Vagina (tissue), 2 donors: ENCODE data around the gene ZBTB16. TPM values are rescaled to one million over a fixed set of nuclear protein-coding genes. Genes with fewer than 3 reads are reported as not detected.

Experiments
- DNase-seq, 2 donors: peaks; one replicate each; pipeline ENCODE4 v3.0.0-alpha.2; 2017; ENCODE audit errors: extremely low spot score in 2 of 2
- H3K27ac ChIP-seq: fragments of 200-600 bp; sonication (generic); one replicate; pipeline ENCODE4 v1.5.1; 2019
- H3K27me3 ChIP-seq: fragments of 200-600 bp; sonication (generic); one replicate; pipeline ENCODE4 v1.5.1; 2019
- H3K36me3 ChIP-seq, 2 donors: fragments of 200-600 bp; sonication (generic); one replicate each; pipeline ENCODE4 v1.5.1; 2017 to 2019
- H3K4me1 ChIP-seq: fragments of 200-600 bp; sonication (generic); one replicate; pipeline ENCODE4 v1.5.1; 2019
- H3K4me3 ChIP-seq, 2 donors: fragments of 200-600 bp; sonication (generic); 1 replicate in 1 of 2; 2 replicates in 1 of 2; pipeline ENCODE4 v1.5.1; 2016 to 2019
- H3K9me3 ChIP-seq: fragments of 200-600 bp; sonication (generic); one replicate; pipeline ENCODE4 v1.5.1; 2019
- POLR2A ChIP-seq, 2 donors: fragments of 450-650 bp; IDR thresholded peaks; one replicate each; pipeline ENCODE4 v1.6.1; 2017; ENCODE audit warnings: antibody characterized with exemption in 2 of 2, mild to moderate bottlenecking in 2 of 2, moderate library complexity in 2 of 2
- POLR2AphosphoS5 ChIP-seq, 2 donors: sonication (generic); formaldehyde crosslinking; IDR thresholded peaks; one replicate each; pipeline ENCODE4 v1.9.0; 2017; ENCODE audit warnings: antibody characterized with exemption in 2 of 2, mild to moderate bottlenecking in 2 of 2, low read depth in 1 of 2; ENCODE audit not compliant: insufficient read depth in 1 of 2
- intact Hi-C: fragments of 100-400 bp; cut with DNase I; formaldehyde crosslinking; loops from one replicate; pipeline ENCODE4 v1.15.1; 2023
- total RNA-seq: library from RNA; depleted of rRNA; stranded (reverse); fragments of >200 nt; gene quantifications from one replicate; pipeline ENCODE4 v1.2.3, GENCODE V29; 2016
- TF ChIP-seq, protein P1 (sequence below), 3 experiments: fragments of 450-650 bp in 2 of 3; fragments of 200-600 bp in 1 of 3; sonication (generic) in 1 of 3; IDR thresholded peaks; one replicate each; pipeline ENCODE4 v1.5.1; 2017 to 2019; ENCODE audit warnings: antibody characterized with exemption in 3 of 3, mild to moderate bottlenecking in 2 of 3, moderate library complexity in 2 of 3

ZBTB16 gene
- total RNA-seq, 1 donor from 2014 or later, result 243 TPM

GRCh38 chr11:114281388-114281956, 222.0 kb downstream of the ZBTB16 start:
- Histone ChIP-seq H3K9me3 (no peaks in the 10 kb centered on the region), H3K36me3 (no peaks in the 10 kb centered on the region), H3K4me1 (peaks cover 27% of the 10 kb centered on the region), H3K4me3 (no peak overlapping the region), H3K27ac (peak overlapping the region; percentile 76), H3K27me3 (no peaks in the 10 kb centered on the region)
- peak in 1 of 2 donors; percentile 53 for TF ChIP-seq POLR2AphosphoS5 (IDR thresholded peaks at IDR 0.05; ENCODE audit: insufficient read depth in 1 of 2, low read depth in 1 of 2)
- TF ChIP-seq POLR2A (IDR thresholded peaks at IDR 0.05), result no peak
- intact Hi-C loops, result no loop called here
- DNase-seq, result peak in 1 of 2 donors; percentile 81

- H3K4me1 ChIP-seq, result peaks cover 27% of the 10 kb centered on the region
- H3K9me3 ChIP-seq, result no peaks in the 10 kb centered on the region
- no peaks in the 10 kb centered on the region for H3K36me3 ChIP-seq
- DNase-seq, result peak; percentile 62 to 70
- H3K27ac ChIP-seq, result no peak overlapping the region
- H3K4me3 ChIP-seq, result no peak overlapping the region
- no peaks in the 10 kb centered on the region for H3K27me3 ChIP-seq
- intact Hi-C loops, result no loop called here
- TF ChIP-seq POLR2A (IDR thresholded peaks at IDR 0.05) (no peak), POLR2AphosphoS5 (IDR thresholded peaks at IDR 0.05; ENCODE audit: insufficient read depth in 1 of 2, low read depth in 1 of 2) (no peak)
- TF ChIP-seq, protein P1, sequence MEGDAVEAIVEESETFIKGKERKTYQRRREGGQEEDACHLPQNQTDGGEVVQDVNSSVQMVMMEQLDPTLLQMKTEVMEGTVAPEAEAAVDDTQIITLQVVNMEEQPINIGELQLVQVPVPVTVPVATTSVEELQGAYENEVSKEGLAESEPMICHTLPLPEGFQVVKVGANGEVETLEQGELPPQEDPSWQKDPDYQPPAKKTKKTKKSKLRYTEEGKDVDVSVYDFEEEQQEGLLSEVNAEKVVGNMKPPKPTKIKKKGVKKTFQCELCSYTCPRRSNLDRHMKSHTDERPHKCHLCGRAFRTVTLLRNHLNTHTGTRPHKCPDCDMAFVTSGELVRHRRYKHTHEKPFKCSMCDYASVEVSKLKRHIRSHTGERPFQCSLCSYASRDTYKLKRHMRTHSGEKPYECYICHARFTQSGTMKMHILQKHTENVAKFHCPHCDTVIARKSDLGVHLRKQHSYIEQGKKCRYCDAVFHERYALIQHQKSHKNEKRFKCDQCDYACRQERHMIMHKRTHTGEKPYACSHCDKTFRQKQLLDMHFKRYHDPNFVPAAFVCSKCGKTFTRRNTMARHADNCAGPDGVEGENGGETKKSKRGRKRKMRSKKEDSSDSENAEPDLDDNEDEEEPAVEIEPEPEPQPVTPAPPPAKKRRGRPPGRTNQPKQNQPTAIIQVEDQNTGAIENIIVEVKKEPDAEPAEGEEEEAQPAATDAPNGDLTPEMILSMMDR (IDR thresholded peaks at IDR 0.05), result no peak
Observed at GRCh38 chr11:114282488-114282887, 223.0 kb downstream of the ZBTB16 start.

DNA sequence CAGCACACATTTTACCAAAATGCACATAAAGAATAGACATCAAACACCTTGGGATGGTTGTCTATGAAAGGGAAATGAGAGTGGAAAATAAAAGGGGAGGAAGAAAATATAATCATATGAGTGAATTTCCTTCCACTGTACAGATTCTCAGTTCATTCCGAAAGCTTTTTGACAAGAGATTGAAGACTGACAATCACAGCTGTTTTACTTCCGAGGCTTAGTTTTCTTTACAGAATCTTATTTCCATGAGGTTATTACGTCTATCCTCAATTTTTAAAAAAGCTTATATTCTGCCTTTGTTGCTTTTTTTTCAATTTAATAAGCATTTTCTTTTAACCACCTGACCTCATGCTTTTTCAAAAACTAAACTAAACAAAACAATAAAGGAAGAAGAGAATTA, 223.9 kb downstream of the ZBTB16 start:
- Histone ChIP-seq H3K4me3 (no peak overlapping the region), H3K27ac (no peak overlapping the region), H3K9me3 (no peaks in the 10 kb centered on the region), H3K36me3 (no peaks in the 10 kb centered on the region), H3K4me1 (peaks cover 27% of the 10 kb centered on the region), H3K27me3 (no peaks in the 10 kb centered on the region)
- TF ChIP-seq POLR2A (IDR thresholded peaks at IDR 0.05) (no peak), POLR2AphosphoS5 (IDR thresholded peaks at IDR 0.05; ENCODE audit: insufficient read depth in 1 of 2, low read depth in 1 of 2) (no peak)
- TF ChIP-seq, protein P1 (IDR thresholded peaks at IDR 0.05), result no peak
- intact Hi-C loops, result no loop called here
- DNase-seq, result no peak

- no peak overlapping the region for H3K4me3 ChIP-seq
- TF ChIP-seq, protein P1 (IDR thresholded peaks at IDR 0.05), result no peak
- peak in 1 of 2 donors; percentile 57 for TF ChIP-seq POLR2AphosphoS5 (IDR thresholded peaks at IDR 0.05; ENCODE audit: insufficient read depth in 1 of 2, low read depth in 1 of 2)
- no peak for TF ChIP-seq POLR2A (IDR thresholded peaks at IDR 0.05)
- no peaks in the 10 kb centered on the region for H3K36me3 ChIP-seq
- H3K27me3 ChIP-seq, result no peaks in the 10 kb centered on the region
- H3K4me1 ChIP-seq, result peaks cover 27% of the 10 kb centered on the region
- no peaks in the 10 kb centered on the region for H3K9me3 ChIP-seq
- no peak overlapping the region for H3K27ac ChIP-seq
- peak; percentile 89 to 94 for DNase-seq
- intact Hi-C loops, result no loop called here
Observed at GRCh38 chr11:114284021-114284420, 224.5 kb downstream of the ZBTB16 start.

DNA sequence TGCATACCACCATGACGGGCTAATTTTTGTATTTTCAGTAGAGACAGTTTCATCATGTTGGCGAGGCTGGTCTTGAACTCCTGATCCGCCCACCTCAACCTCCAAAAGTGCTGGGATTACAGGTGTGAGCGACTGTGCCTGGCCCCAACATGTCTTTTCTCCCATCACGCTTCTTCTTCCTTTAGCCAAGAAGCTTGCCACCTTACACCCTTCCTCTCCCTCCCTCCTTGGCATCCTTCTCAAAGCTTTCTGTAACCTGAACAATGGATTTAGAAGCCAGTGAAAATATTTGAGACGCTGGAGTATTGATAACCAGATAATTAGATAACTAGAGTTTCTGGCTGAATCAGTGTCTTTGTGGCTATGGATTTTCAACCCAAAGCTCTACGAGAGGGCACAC, 225.4 kb downstream of the ZBTB16 start:
- no peak for TF ChIP-seq POLR2AphosphoS5 (IDR thresholded peaks at IDR 0.05; ENCODE audit: insufficient read depth in 1 of 2, low read depth in 1 of 2)
- TF ChIP-seq, protein P1 (IDR thresholded peaks at IDR 0.05), result no peak
- TF ChIP-seq POLR2A (IDR thresholded peaks at IDR 0.05), result no peak
- Histone ChIP-seq H3K36me3 (no peaks in the 10 kb centered on the region), H3K27ac (no peak overlapping the region), H3K4me3 (no peak overlapping the region), H3K27me3 (no peaks in the 10 kb centered on the region), H3K4me1 (peaks cover 21% of the 10 kb centered on the region), H3K9me3 (no peaks in the 10 kb centered on the region)
- DNase-seq, result peak; percentile 52 to 71
- intact Hi-C loops, result no loop called here
